Uterine smooth muscle cell (primary cell): ENCODE measurements around the gene MAB21L3. TPM values are rescaled to one million over a fixed set of nuclear protein-coding genes. Genes with fewer than 3 reads are reported as not detected.

ENCODE experiments used
- total RNA-seq: library from RNA; depleted of rRNA; stranded (reverse); fragments of >200 nt; gene quantifications from 2 replicates; pipeline ENCODE4 v1.2.3, GENCODE V29; 2014

MAB21L3 gene
- 0.11 and 0.12 TPM in 2 replicates for total RNA-seq

DNA sequence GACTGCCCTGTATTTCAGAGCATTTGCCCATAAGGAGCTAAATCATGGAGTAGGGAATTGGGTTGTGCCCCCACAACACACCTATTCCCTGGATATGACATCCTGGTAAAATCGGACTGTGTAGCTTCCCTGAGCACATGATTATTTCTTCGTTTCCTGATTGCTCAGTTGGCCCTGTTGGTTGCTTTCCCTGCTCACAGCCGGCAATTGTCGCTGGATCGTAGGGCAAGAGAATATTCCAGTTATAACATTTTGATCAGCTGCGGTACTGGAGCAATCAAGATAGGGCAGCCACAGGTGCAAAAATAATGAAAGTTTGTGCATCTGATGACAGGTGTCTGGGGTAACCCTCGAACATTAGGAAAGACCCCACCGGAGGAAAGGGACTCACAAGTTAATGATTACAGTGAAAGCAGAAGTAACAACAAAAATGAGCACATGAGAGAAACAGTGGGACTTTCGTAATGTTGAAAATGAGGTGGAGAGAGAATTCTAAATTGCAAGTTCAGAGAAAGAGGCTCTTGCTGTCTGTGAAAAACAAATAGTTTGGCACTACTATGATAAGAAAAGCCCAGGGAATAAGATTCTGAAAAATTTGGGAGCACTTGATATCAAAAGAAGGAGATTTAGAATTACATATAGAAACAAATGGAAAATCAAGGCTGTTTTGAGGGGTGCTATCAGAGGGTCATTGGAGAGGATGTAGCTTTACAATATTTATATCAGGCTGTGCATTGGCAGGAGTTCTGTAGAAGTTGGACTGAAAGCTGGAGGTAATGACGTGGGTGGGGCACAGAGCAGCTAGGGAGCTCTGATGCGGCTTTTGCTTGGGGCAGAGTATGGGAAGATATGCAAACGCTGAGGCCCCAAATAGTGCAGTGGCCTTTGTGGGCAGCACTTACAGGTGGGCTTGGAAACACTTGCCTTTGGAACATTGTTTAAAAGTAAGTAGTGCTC lies at the start of gene MAB21L3:
Gene MAB21L3, plus strand, starts transcription at position 833 of the 957 bp plus-strand sequence. CDS start 1,217 bp downstream, outside the sequence.

Other genes starting within 250 kb of the MAB21L3 start
- 8.2 and 20.7 TPM in 2 replicates for gene SLC22A15, start 134.9 kb upstream of the MAB21L3 start, total RNA-seq